CD4-positive, alpha-beta T cell treated with Interleukin-4 for 1 hour (primary cell): Measurements from ENCODE around the gene SSBP2.

Source experiments
- DNase-seq, 2 donors: peaks; one replicate each; pipeline ENCODE4 v3.0.0-alpha.2; 2020 to 2022

The SSBP2 gene

DNA sequence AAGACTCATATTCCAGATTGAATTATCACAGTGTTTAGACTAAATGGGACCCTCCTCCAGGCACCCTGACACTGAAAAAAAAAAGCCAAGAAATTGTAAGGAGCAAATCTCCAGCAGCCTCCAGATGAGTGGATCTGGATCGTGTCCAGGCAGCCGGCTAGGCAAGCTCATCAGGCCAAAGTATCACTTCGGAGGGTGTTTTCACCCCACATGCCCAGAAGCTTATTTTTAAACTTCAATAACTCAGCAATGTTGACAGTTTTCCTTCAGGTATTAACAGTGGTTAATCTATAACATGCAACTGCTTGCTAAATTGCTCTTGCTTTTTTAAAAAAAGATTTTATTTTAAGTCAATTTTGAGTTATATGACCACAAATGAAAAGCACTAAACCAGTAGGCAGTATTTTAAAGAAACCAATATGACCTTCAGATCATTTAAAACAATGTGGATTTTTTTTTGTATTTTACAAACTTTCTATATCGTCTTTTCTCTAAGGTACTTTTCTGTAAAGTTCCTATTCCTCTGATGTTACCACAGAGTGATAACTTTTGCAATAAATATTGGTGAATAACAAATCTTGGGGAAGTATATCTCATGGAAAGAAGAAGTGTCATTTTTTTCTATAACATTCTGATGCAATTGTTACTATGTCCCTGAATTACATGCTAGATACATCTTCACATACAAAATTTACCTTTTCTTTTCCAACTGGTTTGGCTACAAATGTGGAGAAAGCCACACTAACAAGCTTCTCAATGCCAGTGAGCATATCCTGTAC lies 387.6 kb downstream of the SSBP2 start:
- no peak for DNase-seq
